HG03378 (cell line): ENCODE measurements around the gene PCBD1.

Source experiments
- ATAC-seq: cut with Tn5 transposase; IDR thresholded peaks from one replicate; pipeline ENCODE4 v1.9.1; 2021; ENCODE audit warnings: mild to moderate bottlenecking, moderate library complexity; ENCODE audit not compliant: unreplicated experiment

PCBD1 gene

GRCh38 chr10:70918851-70919530 is 30.6 kb upstream of the PCBD1 start:
- ATAC-seq, result no peak

GRCh38 chr10:70917635-70918034 is 29.3 kb upstream of the PCBD1 start:
- no peak for ATAC-seq

- no peak for ATAC-seq
Observed at GRCh38 chr10:70917226-70917625, 28.9 kb upstream of the PCBD1 start.

GRCh38 chr10:70916241-70916640 is 27.9 kb upstream of the PCBD1 start:
- no peak for ATAC-seq

- ATAC-seq, result no peak
Observed at GRCh38 chr10:70915806-70916205, 27.4 kb upstream of the PCBD1 start.

GRCh38 chr10:70915206-70915605 is 26.8 kb upstream of the PCBD1 start:
- ATAC-seq, result no peak

- ATAC-seq, result no peak
Observed at GRCh38 chr10:70914316-70914864, 26.0 kb upstream of the PCBD1 start.

- ATAC-seq, result no peak
Observed at GRCh38 chr10:70913893-70914240, 25.5 kb upstream of the PCBD1 start.

GRCh38 chr10:70913191-70913892 is 25.0 kb upstream of the PCBD1 start:
- no peak for ATAC-seq

GRCh38 chr10:70912556-70912955 is 24.2 kb upstream of the PCBD1 start:
- no peak for ATAC-seq

GRCh38 chr10:70911386-70911785 is 23.0 kb upstream of the PCBD1 start:
- ATAC-seq, result no peak

- ATAC-seq, result no peak
Observed at GRCh38 chr10:70910486-70911341, 22.3 kb upstream of the PCBD1 start.

- ATAC-seq, result no peak
Observed at GRCh38 chr10:70909326-70909935, 21.1 kb upstream of the PCBD1 start.

- ATAC-seq, result no peak
Observed at GRCh38 chr10:70908406-70909296, 20.3 kb upstream of the PCBD1 start.

- ATAC-seq, result no peak
Observed at GRCh38 chr10:70907637-70908405, 19.5 kb upstream of the PCBD1 start.

- no peak for ATAC-seq
Observed at GRCh38 chr10:70906953-70907636, 18.7 kb upstream of the PCBD1 start.

GRCh38 chr10:70906031-70906783 is 17.8 kb upstream of the PCBD1 start:
- ATAC-seq, result no peak
